ENCODE measurements around the gene RGS3.

Gene RGS3

DNA sequence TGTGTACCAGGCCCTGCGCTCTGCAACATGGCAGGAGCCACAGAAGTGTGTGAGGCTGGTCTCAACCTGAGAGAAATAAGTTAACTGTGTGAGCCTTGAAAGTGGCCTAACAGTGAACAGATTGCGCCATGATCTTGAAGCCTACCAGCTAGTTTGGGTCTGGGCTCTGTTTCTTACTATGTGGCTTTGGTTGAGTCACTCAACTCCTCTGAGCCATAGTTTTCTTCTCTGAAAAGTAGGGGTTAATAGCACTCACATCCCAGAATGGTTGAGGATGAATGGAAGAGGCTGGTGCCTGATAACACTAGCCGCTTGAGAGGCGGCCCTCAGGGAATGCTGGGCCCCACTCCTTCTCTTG is 121.5 kb downstream of the RGS3 start:
- no peak for DNase-seq (ENCODE audit: low read depth, low spot score)

DNA sequence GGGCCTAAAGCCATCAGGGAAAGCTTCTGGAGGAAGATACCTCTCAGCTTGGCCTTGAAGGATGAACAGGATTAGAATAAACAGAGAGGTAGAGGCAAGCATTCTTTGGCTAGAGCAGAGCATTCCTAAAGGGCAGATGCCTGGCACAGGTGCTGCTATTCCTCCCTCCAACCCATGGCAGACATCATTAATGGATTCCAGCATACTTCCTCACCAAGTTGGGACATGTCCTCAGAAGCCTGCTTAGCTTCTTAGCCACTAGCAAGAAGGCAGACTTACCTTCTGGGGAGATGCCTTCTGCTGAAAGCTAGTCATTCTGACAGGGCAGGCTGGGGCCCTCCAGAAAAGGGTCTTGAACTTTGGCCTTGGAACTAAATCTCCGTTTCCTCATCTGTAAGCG is 122.0 kb downstream of the RGS3 start:
- no peak for DNase-seq (ENCODE audit: low read depth, low spot score)

DNA sequence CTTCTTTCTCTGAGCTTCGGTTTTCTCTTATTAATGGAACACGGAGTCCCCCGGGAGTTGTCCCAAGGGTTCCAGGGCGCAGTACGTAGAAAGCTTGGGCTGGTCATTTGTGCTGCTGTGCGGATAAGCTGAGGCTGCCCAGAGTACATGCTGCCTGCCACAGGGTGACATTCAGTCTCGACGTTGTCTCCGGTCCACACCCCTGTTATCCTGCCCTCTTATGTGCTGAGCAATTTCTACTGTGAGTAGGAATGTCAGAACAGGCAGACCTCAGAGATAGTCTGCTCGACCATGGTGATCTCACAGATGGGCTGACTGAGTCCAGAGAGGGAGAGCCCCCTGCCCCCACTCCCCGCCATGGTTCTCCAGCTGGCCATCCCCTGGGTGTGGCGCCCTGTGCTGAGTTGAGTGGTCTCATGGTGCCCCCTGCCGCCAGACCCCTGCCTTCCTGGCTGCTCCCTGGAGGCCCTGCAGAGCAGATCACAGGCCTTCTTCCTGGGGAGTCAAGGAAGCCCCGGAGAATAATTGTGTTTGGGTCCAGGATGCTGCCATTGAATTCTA is 124.0 kb downstream of the RGS3 start:
- no peak for DNase-seq (ENCODE audit: low read depth, low spot score)

DNA sequence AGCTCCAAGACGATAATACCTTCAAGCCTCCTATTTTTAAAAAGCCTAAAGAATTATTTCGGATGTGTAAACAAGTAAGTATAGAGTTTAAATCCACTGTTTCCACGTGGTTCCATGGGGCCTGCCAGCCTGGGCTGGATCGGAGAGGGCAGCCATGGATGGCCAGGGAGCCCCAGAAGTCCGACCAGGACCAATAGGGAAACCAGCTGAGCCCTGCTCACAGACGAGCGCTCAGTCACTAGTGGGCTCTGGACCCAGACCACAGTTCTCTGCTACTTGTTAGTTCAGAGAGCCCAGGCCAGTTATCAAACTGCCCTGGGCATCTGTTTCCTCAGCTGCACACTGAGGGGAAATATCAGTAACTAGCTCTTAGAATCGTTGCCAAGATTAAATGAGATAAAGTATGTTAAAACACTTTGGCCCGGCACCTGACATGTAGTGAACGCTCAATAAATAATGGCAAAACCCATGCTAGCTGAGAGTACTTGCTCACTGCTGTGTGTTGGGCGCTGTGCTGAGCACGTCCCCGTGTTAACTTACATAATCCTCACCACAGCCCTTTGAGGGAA is 124.8 kb downstream of the RGS3 start:
- no peak for DNase-seq (ENCODE audit: low read depth, low spot score)

DNA sequence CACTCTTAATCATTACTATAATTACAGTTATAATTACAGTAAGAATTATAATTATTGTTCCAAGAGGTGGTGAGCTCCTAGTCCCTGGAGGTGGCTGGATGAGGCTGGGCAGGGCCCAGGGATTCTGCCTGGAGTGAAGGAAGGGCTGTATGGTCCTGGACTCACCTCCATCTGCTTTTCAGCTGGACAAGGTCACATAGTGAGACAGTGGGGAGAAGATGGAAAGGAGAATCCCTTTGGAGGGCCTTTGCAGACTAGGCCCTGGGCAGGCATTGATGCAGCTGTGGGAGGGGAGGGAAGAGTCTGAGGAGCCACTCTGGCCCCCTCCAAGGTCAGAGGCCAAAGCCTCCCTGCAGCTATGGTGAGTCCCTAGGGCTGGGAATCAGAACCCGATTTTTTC is 125.4 kb downstream of the RGS3 start:
- no peak for DNase-seq (ENCODE audit: low read depth, low spot score)

DNA sequence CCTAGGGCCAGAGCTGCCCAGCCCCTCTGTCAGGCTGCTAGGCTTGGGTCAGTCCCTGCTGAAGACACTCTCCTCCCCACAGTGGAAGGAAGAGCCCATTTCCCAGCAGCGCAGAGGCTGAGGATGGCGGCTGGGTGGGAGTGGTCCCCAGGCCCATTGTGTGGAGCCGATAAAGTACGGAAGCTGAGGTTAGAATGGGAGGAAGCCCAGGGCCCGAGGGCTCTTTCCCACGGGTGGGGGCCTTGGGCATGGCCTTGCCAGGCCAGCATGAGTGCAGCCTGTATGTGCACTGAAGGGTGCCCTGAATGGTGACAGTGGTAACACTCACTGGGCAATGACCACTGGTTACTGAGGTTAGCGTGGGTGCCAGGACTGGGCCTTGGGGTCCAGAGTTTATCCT is 125.9 kb downstream of the RGS3 start:
- DNase-seq (ENCODE audit: low read depth, low spot score): no peak

DNA sequence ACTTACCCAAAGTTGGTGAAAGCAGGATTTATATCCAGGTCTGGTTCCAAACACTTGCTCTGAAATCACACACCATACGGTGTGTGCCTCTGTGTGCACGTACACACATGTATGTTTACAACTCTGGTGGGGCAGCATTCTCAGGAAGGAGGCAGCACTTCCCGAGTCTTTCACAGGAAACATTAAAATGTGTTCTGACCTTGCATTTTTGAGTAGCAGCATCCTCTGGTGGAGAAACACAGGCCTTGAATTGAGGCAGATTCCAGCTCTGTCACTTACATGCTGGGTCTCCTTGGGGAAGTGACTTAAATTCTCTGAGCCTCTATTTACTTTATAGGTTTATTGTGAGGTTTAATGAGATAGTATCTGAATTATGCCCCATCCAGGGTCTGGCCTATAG is 126.4 kb downstream of the RGS3 start:
- DNase-seq (ENCODE audit: low read depth, low spot score): no peak

DNA sequence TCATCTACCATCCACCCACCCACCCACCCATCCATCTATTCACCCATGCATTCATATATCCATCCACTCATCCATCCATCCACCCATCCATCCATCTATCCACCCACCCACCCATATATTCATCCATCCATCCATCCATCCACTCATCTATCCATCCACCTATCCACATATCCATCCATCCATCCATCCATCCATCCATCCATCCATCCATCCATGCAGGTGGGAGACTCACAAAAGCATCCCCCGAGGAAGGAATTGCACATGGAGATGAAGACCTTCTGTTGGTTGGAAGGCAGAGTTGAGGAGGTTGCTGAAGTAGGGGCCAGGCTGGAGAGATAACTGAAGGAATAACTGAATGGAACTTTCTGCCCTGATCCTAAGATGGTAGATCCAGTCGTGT is 126.9 kb downstream of the RGS3 start:
- no peak for DNase-seq (ENCODE audit: low read depth, low spot score)

DNA sequence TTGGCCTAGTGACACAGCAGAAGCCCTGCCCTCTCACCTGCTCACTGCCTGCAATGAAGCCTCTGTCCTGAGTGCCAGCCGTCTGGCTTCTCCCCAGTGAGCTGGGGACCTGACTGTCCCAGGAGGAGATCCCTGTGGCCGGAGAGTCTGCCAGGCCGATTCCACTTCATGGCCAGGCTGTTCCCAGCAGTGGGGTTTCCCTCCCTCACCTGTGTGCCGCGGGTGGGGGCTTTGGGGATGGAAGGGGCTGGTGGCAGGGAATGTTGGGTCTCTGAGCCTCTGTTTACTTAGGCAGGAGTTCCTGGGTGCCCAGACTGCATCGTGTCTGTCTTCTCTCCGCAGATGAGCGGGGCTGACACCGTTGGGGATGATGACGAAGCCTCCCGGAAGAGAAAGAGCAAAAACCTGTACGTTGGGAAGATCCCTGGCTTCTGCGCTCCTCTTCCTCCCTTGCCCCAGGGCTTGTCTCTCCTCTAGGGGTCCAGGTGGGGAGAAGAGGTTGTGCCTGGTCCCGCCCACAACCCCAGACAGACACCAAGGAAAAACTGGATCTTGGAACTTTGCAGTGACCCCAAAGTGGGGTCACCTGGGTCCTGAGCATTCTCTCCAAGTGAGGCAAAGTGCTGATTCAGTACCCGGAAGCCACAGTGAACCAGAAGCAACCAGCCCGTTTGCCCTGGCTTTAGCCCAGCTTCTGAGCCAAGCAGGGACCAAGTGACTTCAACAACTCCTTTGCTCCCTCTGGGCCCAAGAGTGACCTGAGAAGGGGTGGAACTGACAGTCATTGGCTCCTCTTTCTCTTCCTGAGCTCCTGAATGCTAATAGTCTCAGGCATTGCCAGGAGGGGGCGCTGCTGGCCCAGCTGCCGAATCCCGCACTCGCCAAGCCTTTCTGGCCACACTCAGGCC is 127.7 kb downstream of the RGS3 start:
- no peak for DNase-seq (ENCODE audit: low read depth, low spot score)

DNA sequence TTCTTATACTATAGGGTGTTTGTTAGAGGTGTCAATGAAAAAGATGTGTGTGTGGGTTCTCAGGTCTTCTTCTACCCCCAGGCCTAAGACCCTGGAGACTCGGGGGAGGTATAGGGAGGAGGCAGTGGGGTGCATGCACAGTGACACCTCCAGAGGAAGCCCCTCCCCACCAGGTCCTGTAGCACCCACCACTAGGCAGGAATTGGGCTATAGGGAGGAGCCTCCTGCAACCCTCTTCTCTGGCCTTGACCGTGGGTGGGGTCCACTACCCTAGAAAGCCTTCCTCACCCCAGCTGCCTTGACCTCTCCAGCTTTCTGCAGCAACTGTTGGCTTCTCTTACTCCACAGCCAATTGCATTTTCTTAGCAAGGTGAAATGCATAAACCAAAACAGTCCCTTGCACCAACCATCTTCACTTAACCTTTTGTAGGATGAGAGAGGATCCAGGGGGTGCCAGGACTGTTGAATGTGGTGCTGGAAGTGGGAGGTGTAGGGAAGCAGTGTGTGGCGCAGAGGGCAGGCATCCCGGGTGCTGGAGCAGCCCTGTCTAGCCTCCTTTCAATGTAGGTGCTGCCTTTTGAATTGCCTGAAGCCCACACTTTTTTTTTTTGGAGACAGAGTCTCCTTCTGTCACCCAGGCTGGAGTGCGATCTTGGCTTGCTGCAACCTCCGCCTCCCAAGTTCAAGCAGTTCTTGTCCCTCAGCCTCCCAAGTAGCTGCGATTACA is 128.5 kb downstream of the RGS3 start:
- no peak for DNase-seq (ENCODE audit: low read depth, low spot score)

DNA sequence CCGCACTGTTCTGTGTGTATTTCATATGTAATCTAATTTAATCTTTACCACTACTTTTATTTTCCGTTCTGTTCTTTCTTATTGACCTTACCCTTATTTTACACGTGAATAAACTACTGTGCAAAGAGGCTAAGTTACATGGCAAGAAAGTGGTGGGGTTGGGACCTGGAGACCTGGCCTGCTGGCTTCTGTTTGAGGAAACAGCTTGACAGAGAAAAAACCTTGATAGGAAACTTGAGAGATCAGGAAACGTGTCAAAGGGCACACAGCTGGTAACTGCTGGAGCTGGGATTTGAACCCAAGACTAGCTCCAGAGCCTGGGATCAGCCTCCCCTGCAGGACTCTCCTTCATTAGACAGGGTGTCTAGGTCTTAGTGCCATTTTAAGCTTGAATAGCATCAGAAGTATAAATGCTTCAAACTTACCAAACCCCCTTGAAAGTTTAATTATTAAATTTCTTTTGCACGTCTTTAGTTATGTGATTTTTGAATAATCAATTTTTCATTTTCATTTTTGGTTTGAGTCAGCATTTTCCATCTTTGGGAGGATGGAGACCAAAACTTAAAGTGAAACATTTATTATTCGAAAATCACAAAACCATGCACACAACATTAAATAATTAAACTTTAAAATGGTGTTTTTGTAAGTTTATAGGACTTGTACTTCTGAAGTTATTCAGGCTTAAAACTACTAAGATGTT is 129.5 kb downstream of the RGS3 start:
- DNase-seq (ENCODE audit: low read depth, low spot score): no peak

DNA sequence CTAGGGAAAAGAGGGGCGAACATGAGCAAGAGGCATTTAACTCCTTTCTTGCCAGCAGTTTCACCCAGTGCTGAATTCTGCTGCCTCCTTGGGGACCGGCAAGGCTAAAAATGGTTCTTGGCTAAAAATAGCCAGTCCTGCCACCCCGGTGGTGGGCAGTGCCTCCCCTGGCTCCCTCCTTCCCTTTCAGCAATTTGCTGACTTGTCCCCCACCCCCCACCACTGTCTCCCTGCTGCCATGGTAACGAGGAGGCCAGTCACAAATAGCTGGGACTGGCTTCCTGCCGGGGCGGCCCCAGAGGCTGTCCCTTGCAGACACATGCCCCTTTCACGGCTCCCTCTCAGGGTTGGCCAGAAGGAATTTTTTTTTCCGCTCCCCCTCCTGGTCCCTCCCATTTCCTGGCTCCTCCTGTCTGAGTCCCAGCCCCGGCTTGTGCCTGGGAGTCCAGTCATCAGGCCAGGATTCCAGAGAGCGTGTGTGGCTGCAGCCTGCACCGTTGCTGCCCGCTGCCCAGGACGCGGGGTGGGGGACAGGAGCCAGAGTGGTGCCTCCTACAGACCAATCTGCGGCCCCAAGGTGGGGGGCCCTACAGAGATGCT is 130.3 kb downstream of the RGS3 start:
- DNase-seq (ENCODE audit: low read depth, low spot score): no peak

DNA sequence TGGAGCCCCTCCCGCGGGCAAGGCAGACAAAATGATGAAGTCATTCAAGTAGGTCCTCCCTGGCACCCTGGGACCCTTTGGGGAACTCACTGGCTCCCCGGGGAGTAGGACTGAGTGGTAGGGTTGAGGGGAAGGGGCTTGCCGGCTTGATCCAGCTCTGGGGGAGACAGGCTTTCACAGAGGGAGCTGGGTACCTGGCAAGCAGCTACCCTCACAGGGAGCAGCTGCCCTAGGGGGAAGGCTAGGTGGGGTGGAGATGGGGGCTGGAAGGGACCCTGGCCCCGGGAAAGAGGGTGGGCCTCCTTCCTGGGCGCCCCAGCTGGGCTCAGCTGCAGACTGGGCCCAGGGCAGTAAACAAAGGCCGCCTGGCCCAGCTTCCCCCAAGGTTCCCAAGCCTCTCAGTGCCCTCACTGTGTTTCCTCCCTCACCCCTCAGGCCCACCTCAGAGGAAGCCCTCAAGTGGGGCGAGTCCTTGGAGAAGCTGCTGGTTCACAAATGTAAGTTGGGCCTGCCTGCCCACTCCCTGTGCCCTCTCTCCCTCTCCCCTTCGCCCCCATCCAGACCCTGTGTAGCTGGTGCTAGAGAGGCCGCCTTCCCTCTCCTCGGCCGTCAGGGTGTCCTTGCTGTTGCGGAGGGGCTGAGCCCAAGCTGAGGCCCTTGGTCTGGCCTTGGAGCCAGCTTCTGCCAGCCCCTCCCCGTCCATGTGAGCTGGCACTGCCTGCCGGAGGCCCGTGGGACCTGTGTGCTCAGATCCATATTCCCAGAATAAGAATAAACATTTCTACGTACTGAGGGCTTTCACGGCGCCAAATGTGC is 131.2 kb downstream of the RGS3 start:
- no peak for DNase-seq (ENCODE audit: low read depth, low spot score)

DNA sequence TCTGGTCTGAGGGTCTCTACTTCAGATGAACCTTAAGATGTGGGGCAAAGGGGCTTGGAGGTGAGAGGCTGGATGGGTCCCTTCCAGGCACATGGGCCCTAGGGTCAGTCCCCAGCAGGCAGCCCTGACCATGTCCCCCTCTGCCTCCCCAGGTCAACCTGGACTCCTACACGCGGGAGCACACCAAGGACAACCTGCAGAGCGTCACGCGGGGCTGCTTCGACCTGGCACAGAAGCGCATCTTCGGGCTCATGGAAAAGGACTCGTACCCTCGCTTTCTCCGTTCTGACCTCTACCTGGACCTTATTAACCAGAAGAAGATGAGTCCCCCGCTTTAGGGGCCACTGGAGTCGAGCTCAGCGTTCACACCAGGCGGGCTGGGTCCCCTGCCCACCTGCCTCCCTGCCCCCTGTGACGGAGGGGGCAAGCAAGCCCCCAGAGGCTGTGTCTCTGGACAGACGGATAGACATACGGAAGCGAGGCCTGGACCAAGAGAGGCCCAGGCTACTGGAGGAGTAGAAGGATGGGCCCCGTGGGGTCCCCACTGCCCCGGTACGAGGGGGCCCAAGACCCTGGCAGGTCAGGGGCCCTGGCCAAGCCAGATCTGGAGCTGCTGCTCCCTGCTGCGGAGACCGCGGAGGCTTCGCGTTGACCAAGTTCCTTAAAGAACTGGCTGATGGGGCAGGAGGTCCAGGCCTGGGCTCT is 133.2 kb downstream of the RGS3 start:
- DNase-seq (ENCODE audit: low read depth, low spot score): no peak

DNA sequence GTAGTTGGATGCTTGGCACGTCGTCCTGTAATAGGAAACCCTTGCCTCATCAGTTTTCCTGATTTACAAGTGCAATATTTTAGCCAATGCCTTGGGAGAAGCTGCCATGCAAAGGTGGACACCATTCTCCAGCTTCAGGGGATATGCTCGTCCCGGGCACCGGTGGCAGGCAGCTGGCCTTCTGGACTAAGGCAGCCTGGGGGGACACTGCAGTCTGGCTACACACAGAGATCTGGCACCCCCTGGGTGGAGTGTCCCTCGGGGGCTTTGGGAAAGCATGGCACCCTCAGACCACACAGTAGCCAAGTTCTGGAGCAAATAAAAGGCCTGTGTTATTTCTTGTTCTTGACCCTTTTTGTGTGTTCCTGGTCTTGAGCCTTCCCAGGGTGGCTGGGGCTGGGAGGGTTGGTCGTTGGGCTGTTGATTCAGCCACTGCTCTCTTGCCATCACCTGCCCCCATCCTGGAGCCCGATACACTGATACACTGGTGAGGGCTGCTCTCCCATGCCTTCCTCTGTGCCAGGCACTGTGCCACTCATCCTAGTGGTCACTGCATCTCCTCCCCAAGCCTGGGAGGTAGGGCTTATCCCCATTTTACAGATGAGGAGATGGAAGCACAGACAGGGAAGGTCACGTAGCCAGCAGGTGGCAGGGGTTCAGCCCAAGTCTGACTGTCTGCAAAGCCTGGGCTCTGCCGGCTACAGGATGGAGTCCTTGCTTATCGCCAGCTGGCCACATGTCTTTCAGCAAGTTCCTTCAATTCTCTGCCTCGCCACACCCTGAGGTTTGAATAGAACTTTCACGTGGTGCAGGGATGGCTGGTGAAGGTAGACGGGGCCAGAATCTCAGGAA is 134.1 kb downstream of the RGS3 start:
- no peak for DNase-seq (ENCODE audit: low read depth, low spot score)

DNA sequence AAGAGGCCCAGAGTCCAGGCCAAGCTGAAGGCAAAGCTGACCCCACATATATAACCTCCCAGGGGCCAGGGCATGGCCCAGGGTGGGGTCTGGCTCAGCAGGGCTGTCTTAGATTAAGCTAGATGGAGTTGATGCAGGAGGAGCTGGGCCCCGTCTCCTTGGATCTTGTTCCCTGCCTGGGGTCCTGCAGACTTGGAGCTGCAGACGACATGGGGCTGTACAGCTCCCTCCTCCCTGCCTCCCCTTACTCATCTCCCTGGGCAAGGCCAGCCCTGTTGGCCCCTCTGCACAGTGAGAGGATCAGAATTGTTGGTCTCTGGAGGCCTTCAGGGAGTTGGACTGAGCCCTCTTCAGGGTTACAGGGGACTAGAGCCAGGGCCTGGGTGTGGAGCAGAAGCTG is 134.9 kb downstream of the RGS3 start:
- no peak for DNase-seq (ENCODE audit: low read depth, low spot score)

DNA sequence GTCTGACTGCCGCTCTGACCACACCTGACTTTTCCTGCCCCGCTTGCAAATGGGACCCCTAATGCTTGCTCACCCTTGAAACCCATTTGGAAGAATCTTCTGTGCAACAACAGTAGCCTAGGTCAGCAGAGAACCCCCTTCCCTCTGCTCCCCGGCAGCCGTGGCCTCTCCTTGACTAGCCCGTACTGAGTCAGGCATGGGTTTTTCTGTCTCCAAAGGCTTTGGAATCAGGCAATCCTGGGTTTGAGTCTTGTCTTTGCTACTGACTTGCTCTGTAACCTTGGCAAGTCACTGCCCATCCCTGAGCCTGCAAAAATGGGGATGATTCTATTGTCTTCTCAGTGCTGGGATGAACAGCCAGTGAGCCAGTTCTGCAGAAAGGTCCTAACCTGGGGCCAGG is 135.4 kb downstream of the RGS3 start:
- DNase-seq (ENCODE audit: low read depth, low spot score): no peak

DNA sequence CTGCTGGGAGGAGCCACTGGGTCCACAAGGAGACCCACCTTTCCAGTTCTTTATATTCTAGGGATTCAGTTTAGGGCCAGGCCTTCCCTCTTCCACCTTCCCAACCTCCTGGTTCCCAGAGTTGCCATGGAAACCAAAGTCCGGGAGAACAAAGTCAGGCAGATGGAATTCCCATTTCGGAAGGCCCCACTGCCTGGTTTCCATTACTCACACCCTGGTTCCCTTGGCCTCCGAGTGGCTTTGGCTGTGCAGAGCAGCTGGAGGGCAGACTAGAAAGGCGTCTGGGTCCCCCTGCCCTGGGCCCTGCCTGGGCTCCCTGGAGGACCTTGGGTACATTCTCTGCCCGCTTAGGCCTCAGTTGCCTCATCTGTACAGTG is 136.1 kb downstream of the RGS3 start:
- DNase-seq (ENCODE audit: low read depth, low spot score): no peak

All from activated CD4-positive, CD25-positive, alpha-beta regulatory T cell treated with anti-CD3 and anti-CD28 coated beads, Interleukin-2, amount 50 U/mL, for 16 hours (primary cell).